HL-60 (cell line): ENCODE data around the gene HCFC1.

Source experiments
- CTCF ChIP-seq: IDR thresholded peaks from one replicate; pipeline ENCODE4 v1.5.1; 2011; ENCODE audit warnings: low read length, control low read depth, inconsistent platforms; ENCODE audit not compliant: insufficient read depth
- POLR2AphosphoS5 ChIP-seq: IDR thresholded peaks from 2 replicates; pipeline ENCODE4 v1.6.1; 2012; ENCODE audit warnings: low read depth
- REST ChIP-seq: IDR thresholded peaks from 2 replicates; pipeline ENCODE4 v1.6.1; 2012; ENCODE audit warnings: low read depth; ENCODE audit not compliant: insufficient replicate concordance

GRCh38 chrX:153902385-153902784, 69.2 kb downstream of the HCFC1 start:
- no peak for TF ChIP-seq CTCF
- no peak; the same call in 1 of the 2 replicates for TF ChIP-seq POLR2AphosphoS5
- no peak for TF ChIP-seq REST
